LNCaP clone FGC (cell line): Measurements from ENCODE around the gene ICA1.

Experiments
- DNase-seq: peaks from one replicate; pipeline ENCODE4 v3.0.0-alpha.2; 2011; ENCODE audit warnings: low read depth
- H3K4me3 ChIP-seq: 2 replicates; pipeline ENCODE4 v1.5.1; 2011; ENCODE audit warnings: mild to moderate bottlenecking, low read depth, low read length, control low read depth
- TF ChIP-seq, protein P1 (sequence below): IDR thresholded peaks from 2 replicates; pipeline ENCODE4 v1.5.1; 2012; ENCODE audit warnings: mild to moderate bottlenecking; ENCODE audit not compliant: control insufficient read depth, insufficient read depth; ENCODE audit errors: extremely low read depth

ICA1 gene

DNA sequence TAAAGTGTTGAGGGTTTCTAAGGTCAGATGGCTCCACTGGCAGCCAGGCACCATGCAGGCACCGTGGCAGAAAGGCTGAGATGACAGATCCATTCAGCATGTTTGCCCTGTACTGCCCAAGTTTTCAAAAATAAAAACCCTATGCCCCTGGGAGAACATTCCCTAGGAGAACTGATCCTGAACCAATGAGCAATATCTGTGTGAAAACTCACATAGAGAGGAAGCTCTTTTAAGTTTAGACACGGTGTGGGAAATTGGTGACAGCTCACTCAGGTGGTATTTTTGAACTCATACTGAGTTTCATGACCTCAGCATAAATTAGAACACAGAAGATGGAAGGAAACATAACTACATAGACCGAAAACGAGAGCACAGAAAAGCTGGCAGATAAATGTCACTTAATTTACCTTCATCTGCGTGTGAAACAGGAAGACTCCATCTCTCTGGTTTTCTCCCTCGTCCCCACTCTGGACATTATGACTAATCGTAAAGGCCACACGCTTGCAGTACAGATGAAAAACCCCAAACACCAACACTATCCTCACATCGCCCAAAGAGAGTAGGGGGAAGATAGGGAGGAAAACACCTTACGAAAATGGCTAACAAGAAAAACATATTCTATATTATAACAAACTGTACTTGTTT is 127.8 kb downstream of the ICA1 start:
- TF ChIP-seq, protein P1, sequence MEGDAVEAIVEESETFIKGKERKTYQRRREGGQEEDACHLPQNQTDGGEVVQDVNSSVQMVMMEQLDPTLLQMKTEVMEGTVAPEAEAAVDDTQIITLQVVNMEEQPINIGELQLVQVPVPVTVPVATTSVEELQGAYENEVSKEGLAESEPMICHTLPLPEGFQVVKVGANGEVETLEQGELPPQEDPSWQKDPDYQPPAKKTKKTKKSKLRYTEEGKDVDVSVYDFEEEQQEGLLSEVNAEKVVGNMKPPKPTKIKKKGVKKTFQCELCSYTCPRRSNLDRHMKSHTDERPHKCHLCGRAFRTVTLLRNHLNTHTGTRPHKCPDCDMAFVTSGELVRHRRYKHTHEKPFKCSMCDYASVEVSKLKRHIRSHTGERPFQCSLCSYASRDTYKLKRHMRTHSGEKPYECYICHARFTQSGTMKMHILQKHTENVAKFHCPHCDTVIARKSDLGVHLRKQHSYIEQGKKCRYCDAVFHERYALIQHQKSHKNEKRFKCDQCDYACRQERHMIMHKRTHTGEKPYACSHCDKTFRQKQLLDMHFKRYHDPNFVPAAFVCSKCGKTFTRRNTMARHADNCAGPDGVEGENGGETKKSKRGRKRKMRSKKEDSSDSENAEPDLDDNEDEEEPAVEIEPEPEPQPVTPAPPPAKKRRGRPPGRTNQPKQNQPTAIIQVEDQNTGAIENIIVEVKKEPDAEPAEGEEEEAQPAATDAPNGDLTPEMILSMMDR: no peak
- H3K4me3 ChIP-seq: no peak overlapping the region
- no peak for DNase-seq

DNA sequence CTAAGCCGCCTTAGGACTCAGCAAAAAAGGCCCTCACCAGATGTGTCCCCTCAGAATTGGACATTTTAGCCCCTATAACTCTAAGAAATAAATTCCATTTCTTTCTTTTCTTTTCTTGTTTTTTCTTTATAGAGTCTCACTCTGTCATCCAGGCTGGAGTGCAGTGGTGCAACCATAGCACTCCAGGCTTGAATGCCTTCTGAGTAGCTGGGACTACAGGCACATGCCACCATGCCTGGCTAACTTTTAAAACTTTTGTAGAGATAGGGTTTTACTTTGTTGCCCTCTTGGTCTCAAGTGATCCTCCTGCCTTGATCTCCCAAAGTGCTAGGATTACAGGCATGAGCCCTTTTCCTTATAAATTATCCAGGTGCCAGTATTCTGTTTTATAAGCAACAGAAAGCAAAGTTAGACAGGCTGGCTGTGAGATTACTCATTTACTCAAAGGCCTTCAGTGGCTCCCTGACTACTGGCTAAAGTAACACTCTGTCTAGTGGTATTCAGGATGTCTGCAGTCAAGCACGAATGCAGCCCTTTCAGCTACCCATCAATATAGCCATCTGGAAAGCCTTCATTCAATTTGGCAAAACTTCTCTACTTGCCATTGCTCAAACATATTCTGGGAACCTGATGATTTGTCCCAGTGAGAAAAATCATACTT is 128.6 kb downstream of the ICA1 start:
- no peak for DNase-seq
- TF ChIP-seq, protein P1: no peak

DNA sequence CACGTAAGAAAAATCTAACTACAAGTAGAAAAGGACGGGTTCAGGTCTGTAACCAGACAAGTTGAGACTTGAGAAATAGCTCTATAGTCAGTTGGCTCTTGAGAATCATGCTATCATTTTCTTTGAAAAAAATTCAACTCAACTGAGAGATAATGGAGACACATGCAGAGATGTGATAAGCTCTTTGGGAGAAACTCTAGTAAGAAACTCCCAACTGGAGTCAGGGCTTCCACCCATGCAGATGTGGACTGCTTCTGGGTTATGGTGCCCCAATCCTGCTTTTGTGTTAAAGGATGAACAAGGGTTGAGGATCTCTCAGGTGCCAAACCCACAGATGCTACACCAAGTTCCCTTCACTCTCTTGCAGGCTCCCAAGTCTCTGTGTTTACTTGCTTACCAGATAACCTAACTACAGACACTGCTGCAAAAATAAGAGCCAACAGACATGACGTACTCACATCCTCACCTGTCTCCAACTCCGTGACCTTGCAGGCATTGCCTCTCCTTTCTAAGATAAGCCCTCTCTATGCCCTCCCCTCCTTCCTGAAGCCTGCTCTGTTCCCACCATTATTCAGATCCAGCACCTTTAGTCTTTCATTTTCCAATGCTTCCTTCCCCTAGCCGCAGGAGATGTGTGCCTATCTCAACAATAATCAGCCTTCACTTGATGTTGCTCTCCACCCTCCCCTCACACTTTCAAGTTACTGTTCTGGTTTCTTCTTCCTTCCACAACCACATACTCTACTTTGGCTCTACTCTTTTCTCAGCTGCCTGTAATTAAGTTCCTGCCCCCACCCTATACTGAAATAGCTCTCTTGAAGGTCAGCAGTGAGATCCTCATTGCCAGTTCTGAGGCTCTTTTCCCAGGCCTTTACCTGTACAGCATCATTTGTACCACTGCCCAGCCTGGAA is 130.0 kb downstream of the ICA1 start:
- DNase-seq: no peak
- TF ChIP-seq, protein P1: no peak

More for the DNA sequence above, 128.6 kb downstream of the ICA1 start:
- no peak overlapping the region for H3K4me3 ChIP-seq

DNA sequence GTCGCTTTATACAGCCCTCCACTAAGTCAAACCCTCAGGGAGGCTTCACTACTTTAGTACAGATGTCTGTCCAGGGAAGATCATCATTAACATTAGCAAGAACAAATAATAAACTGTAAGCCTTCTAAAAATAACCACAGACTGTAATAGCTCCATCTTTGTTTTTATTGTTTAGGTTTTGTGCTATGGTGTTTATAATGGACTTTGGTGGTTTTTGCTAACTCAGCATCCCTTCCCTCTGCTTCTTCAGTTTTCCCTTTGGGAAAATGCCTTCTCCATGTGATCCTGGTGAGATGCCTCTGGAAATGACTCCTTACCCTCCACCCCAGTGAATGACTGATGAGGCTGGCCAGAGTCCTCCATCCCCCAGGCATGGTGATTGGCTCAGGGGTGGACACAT is 131.3 kb downstream of the ICA1 start:
- no peak overlapping the region for H3K4me3 ChIP-seq
- TF ChIP-seq, protein P1: no peak
- DNase-seq: no peak

More for the DNA sequence above, 130.0 kb downstream of the ICA1 start:
- H3K4me3 ChIP-seq: no peak overlapping the region

DNA sequence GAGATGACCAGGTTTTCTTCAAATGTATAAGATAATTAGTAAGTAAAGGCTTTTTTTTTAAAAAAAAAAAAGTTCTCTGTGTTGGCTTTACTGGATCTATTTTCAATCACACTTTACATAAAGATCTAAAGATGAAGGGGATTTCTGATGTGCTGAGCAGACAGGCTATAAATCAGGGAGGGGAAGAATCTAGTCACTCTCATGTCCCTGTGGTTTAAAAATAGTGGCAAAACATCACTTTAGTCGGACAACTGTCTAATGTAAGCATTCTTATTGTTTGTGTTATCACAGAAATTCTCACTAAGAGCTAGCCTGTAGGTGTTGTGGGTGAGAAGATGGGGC is 132.7 kb downstream of the ICA1 start:
- TF ChIP-seq, protein P1: no peak
- no peak for DNase-seq
- H3K4me3 ChIP-seq: no peak overlapping the region

DNA sequence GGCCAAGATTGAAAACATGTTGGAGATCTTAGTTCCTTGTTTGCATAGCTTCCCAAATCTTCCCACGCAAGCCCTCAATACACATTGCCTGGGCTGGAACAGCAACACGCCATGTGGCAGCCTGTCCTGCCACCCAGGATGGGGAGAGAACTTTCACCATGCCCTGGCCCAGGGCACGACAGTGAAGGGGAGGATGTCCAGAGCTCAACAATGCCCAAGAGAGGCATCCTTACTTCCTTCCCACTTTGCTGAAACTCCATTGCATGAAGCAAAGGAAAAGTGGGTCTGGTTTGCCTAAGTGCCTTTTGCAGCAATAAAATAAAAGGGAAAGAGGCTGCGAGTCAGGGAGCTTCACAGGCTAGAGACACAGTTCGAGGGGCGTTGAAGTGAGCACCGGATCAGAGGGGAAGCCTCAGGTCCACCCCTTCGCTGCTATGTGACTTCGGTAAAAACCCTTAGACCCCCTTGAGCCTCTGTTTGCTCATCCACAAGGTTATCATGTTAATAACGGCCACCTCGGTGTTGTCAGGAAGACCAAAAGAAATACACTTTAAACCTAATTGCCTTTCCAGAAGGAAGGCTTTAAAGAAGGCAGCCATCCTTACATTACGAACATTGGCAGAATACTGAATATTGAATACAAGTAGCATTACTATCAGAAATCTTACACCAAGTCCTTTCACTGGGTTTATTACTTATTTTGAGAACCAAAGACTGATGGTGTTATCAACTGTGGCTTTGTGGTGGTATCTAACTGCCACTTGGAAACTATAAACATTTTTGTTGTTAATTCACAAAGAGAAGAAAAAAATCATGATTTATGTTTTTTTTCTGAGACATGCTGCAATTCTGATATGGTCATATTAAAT is 133.3 kb downstream of the ICA1 start:
- DNase-seq: no peak
- TF ChIP-seq, protein P1: no peak
- H3K4me3 ChIP-seq: no peak overlapping the region
